SK-N-MC (cell line): ENCODE measurements around the gene PHF23.

ENCODE experiments used
- DNase-seq: peaks from one replicate; pipeline ENCODE4 v3.0.0-alpha.2; 2011; ENCODE audit warnings: low read depth, low spot score
- H3K27ac ChIP-seq: fragments of 200-600 bp; sonication (generic); 2 replicates; pipeline ENCODE4 v1.5.1; 2016; ENCODE audit warnings: mixed run types
- H3K36me3 ChIP-seq: fragments of 200-600 bp; sonication (generic); 2 replicates; pipeline ENCODE4 v1.6.1; 2017; ENCODE audit warnings: antibody characterized with exemption, low read length, mixed read lengths; ENCODE audit not compliant: insufficient read depth
- H3K4me3 ChIP-seq: fragments of 200-600 bp; sonication (generic); 2 replicates; pipeline ENCODE4 v1.5.1; 2016
- H3K9ac ChIP-seq: fragments of 200-600 bp; sonication (generic); 2 replicates; pipeline ENCODE4 v1.8.0; 2017; ENCODE audit warnings: mixed run types, mixed read lengths; ENCODE audit not compliant: insufficient read length
- H3K9me3 ChIP-seq: fragments of 200-600 bp; sonication (generic); 2 replicates; pipeline ENCODE4 v1.6.1; 2017; ENCODE audit warnings: low read depth, mild to moderate bottlenecking, antibody characterized with exemption, low read length, moderate library complexity, mixed read lengths
- EZH2 ChIP-seq: fragments of 200-600 bp; sonication (generic); IDR thresholded peaks from one replicate; pipeline ENCODE4 v1.6.1; 2017; ENCODE audit warnings: antibody characterized with exemption
- FOXP2 ChIP-seq: optimal IDR thresholded peaks from 2 replicates; pipeline ENCODE3; 2011; ENCODE audit warnings: mild to moderate bottlenecking, moderate library complexity; ENCODE audit not compliant: insufficient read depth; ENCODE audit errors: extremely low read length, control extremely low read depth
- POLR2AphosphoS5 ChIP-seq: IDR thresholded peaks from 2 replicates; pipeline ENCODE4 v1.6.1; 2012; ENCODE audit warnings: mild to moderate bottlenecking, low read depth, low read length, borderline replicate concordance

The PHF23 gene

DNA sequence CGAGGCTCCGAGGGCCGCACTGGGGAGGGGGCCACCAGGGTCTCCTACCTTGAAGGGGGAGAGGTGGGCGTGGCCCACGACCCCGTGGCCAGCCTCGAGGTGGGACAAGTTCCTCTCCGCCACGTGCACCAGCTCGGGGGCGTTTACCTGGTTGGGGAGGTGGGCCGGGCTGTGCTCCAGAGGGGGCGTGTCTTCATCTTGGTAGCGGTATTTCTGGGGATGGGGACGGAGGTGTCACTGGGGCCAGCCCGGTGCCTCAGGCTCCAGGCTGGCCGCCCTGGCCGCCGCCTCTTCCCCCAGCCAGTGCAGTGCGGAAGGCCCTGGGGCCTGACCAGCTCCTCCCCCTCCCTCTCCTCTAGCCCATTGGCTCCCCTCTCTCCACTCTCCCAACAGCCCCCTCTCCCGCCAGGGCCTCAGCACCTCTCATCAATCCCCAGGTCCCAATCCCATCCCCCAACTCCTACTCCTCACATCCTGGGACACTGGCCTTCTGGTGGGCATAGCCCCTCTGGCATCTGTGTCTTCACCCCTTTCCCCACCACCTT lies 31.2 kb downstream of the PHF23 start:
- H3K4me3 ChIP-seq, result no peak overlapping the region
- no peak for DNase-seq
- H3K27ac ChIP-seq, result no peak overlapping the region
- no peaks in the 10 kb centered on the region for H3K9me3 ChIP-seq
- H3K9ac ChIP-seq, result no peak overlapping the region
- H3K36me3 ChIP-seq, result peaks cover 9% of the 10 kb centered on the region; the same call in 1 of the 2 replicates
- TF ChIP-seq FOXP2 (no peak), POLR2AphosphoS5 (no peak), EZH2 (no peak)

- no peak for TF ChIP-seq EZH2
- no peak for TF ChIP-seq POLR2AphosphoS5
- TF ChIP-seq FOXP2, result no peak
- no peak overlapping the region for H3K27ac ChIP-seq
- no peak overlapping the region for H3K4me3 ChIP-seq
- H3K9ac ChIP-seq, result no peak overlapping the region
- peaks cover 16% of the 10 kb centered on the region; the same call in 1 of the 2 replicates for H3K36me3 ChIP-seq
- H3K9me3 ChIP-seq, result no peaks in the 10 kb centered on the region
- no peak for DNase-seq
These were observed 31.9 kb downstream of the PHF23 start for GRCh38 chr17:7207120-7208001.

GRCh38 chr17:7205561-7205960 lies 33.7 kb downstream of the PHF23 start:
- Histone ChIP-seq H3K4me3 (no peak overlapping the region), H3K9ac (no peak overlapping the region), H3K27ac (no peak overlapping the region), H3K36me3 (peaks cover 22% of the 10 kb centered on the region; the same call in 1 of the 2 replicates), H3K9me3 (no peaks in the 10 kb centered on the region)
- no peak for DNase-seq
- TF ChIP-seq POLR2AphosphoS5 (no peak), FOXP2 (no peak), EZH2 (no peak)

DNA sequence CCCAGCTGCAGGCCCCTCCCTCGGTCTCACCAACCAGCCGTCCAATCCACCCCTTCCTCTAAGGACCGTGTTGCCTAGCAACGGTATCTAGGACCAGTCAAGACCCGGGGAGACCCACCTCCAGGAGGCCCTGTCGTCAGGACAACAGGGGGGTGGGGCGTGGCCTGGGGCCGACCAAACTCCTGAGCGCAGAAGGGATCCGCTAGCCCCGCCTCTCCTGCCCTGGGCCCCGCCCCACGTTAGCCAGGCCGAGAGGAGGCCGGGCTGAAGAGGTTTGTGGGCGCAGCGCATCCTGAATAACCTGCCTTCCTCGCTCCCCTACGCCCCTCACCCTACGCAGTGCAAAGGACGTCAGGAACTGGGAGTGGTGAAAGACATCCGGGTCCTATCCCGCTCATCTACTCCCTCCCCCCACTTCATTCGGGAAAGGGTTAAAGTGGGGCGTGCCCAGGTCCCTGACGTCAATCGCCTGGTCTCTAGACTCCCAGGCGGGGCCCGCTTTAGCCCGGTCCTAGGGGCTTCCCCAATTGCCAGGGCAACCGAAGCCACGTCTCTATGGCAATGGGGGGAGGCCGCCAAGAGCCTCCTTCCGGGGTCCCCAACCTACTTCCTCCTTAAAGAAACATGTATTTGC lies 34.3 kb downstream of the PHF23 start:
- Histone ChIP-seq H3K36me3 (peaks cover 22% of the 10 kb centered on the region; the same call in 1 of the 2 replicates), H3K9me3 (no peaks in the 10 kb centered on the region), H3K27ac (no peak overlapping the region), H3K4me3 (no peak overlapping the region), H3K9ac (no peak overlapping the region)
- TF ChIP-seq FOXP2 (no peak), EZH2 (no peak), POLR2AphosphoS5 (no peak)
- DNase-seq, result no peak

DNA sequence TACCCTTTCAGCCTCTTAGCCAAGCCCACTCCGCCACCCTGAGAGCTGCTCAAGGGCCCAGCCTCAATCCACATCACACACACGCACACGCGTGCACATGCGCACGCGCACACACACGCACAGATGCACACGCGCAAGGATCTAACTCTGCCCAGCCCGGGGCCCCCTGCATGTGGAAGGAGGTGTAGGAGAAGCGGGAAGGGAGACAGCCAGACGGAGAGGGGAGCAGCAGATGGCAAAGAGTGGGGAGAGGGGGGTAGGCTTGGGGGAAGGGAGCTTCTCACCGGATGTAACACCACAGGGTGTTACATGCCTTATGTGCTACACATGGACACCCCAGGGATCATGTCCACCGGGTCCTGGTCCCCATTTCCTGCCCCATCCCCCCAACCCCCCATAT lies 34.9 kb downstream of the PHF23 start:
- no peak overlapping the region for H3K27ac ChIP-seq
- H3K9me3 ChIP-seq, result no peaks in the 10 kb centered on the region
- no peak for DNase-seq
- no peak overlapping the region for H3K4me3 ChIP-seq
- no peak overlapping the region for H3K9ac ChIP-seq
- peaks cover 22% of the 10 kb centered on the region; the same call in 1 of the 2 replicates for H3K36me3 ChIP-seq
- no peak for TF ChIP-seq POLR2AphosphoS5
- no peak for TF ChIP-seq FOXP2
- TF ChIP-seq EZH2, result no peak

- H3K36me3 ChIP-seq, result peaks cover 22% of the 10 kb centered on the region; the same call in 1 of the 2 replicates
These were observed 35.9 kb downstream of the PHF23 start for GRCh38 chr17:7203391-7203790.

GRCh38 chr17:7196651-7197401 lies 42.4 kb downstream of the PHF23 start:
- no peaks in the 10 kb centered on the region for H3K9me3 ChIP-seq
- H3K9ac ChIP-seq, result no peak overlapping the region
- TF ChIP-seq POLR2AphosphoS5 (no peak), FOXP2 (no peak), EZH2 (no peak)
- H3K36me3 ChIP-seq, result peaks cover 38% of the 10 kb centered on the region; the same call in 1 of the 2 replicates
- H3K4me3 ChIP-seq, result no peak overlapping the region
- DNase-seq, result no peak
- no peak overlapping the region for H3K27ac ChIP-seq

More at GRCh38 chr17:7203391-7203790, 35.9 kb downstream of the PHF23 start:
- no peak overlapping the region for H3K27ac ChIP-seq
- H3K4me3 ChIP-seq, result no peak overlapping the region
- no peak for DNase-seq
- H3K9me3 ChIP-seq, result no peaks in the 10 kb centered on the region
- no peak overlapping the region for H3K9ac ChIP-seq
- no peak for TF ChIP-seq EZH2
- no peak for TF ChIP-seq POLR2AphosphoS5
- no peak for TF ChIP-seq FOXP2
